ENCODE measurements around the gene PCLO.

PCLO gene

GRCh38 chr7:82859106-82859850, 303.4 kb downstream of the PCLO start:
- TF ChIP-seq ZFX (IDR thresholded peaks at IDR 0.05; ENCODE audit: borderline replicate concordance), result no peak
- TF ChIP-seq CTCF (IDR thresholded peaks at IDR 0.05), result no peak
- no peak overlapping the region for H3K27ac ChIP-seq

- H3K27ac ChIP-seq, result no peak overlapping the region
- TF ChIP-seq ZFX (IDR thresholded peaks at IDR 0.05; ENCODE audit: borderline replicate concordance) (no peak), CTCF (IDR thresholded peaks at IDR 0.05) (no peak)
These were observed 311.6 kb downstream of the PCLO start for GRCh38 chr7:82851121-82851520.

GRCh38 chr7:82841828-82842227, 320.9 kb downstream of the PCLO start:
- TF ChIP-seq ZFX (IDR thresholded peaks at IDR 0.05; ENCODE audit: borderline replicate concordance) (no peak), CTCF (IDR thresholded peaks at IDR 0.05) (no peak)

GRCh38 chr7:82840061-82840460, 322.6 kb downstream of the PCLO start:
- TF ChIP-seq ZFX (IDR thresholded peaks at IDR 0.05; ENCODE audit: borderline replicate concordance) (no peak), CTCF (IDR thresholded peaks at IDR 0.05) (no peak)
- H3K27ac ChIP-seq, result no peak overlapping the region

More at GRCh38 chr7:82841828-82842227, 320.9 kb downstream of the PCLO start:
- H3K27ac ChIP-seq, result no peak overlapping the region

GRCh38 chr7:82839555-82839954, 323.1 kb downstream of the PCLO start:
- no peak overlapping the region for H3K27ac ChIP-seq
- TF ChIP-seq ZFX (IDR thresholded peaks at IDR 0.05; ENCODE audit: borderline replicate concordance), result no peak
- TF ChIP-seq CTCF (IDR thresholded peaks at IDR 0.05), result no peak

- no peak for TF ChIP-seq CTCF (IDR thresholded peaks at IDR 0.05)
- TF ChIP-seq ZFX (IDR thresholded peaks at IDR 0.05; ENCODE audit: borderline replicate concordance), result no peak
- no peak overlapping the region for H3K27ac ChIP-seq
These were observed 323.6 kb downstream of the PCLO start for GRCh38 chr7:82839063-82839462.

- H3K27ac ChIP-seq, result no peak overlapping the region
- no peak for TF ChIP-seq CTCF (IDR thresholded peaks at IDR 0.05)
- no peak for TF ChIP-seq ZFX (IDR thresholded peaks at IDR 0.05; ENCODE audit: borderline replicate concordance)
These were observed 324.4 kb downstream of the PCLO start for GRCh38 chr7:82838314-82838713.
